HG02885 (cell line): ENCODE measurements around the gene MPDU1.
"Not testable (repeated sequence)": the region's sequence is repeated elsewhere in the genome, so short reads cannot be mapped to it uniquely, and the experiment has no call there.

Experiments
- ATAC-seq: cut with Tn5 transposase; IDR thresholded peaks from one replicate; pipeline ENCODE4 v1.9.1; 2021; ENCODE audit warnings: mild to moderate bottlenecking; ENCODE audit not compliant: unreplicated experiment, poor library complexity

Gene MPDU1

DNA sequence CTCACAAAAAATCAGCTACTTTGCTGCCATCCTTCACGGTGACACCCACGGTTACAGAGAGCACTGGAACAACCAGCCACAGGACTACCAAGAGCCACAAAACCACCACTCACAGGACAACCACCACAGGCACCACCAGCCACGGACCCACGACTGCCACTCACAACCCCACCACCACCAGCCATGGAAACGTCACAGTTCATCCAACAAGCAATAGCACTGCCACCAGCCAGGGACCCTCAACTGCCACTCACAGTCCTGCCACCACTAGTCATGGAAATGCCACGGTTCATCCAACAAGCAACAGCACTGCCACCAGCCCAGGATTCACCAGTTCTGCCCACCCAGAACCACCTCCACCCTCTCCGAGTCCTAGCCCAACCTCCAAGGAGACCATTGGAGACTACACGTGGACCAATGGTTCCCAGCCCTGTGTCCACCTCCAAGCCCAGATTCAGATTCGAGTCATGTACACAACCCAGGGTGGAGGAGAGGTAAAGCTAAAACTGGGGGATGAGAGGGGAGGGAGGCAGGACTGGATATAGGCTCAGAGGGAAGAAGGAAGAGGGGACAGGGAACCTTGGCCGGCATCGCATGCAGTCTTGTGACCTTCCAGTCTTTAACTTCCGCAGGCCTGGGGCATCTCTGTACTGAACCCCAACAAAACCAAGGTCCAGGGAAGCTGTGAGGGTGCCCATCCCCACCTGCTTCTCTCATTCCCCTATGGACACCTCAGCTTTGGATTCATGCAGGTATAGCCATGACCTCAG is 3.6 kb upstream of the MPDU1 start:
- no peak for ATAC-seq

DNA sequence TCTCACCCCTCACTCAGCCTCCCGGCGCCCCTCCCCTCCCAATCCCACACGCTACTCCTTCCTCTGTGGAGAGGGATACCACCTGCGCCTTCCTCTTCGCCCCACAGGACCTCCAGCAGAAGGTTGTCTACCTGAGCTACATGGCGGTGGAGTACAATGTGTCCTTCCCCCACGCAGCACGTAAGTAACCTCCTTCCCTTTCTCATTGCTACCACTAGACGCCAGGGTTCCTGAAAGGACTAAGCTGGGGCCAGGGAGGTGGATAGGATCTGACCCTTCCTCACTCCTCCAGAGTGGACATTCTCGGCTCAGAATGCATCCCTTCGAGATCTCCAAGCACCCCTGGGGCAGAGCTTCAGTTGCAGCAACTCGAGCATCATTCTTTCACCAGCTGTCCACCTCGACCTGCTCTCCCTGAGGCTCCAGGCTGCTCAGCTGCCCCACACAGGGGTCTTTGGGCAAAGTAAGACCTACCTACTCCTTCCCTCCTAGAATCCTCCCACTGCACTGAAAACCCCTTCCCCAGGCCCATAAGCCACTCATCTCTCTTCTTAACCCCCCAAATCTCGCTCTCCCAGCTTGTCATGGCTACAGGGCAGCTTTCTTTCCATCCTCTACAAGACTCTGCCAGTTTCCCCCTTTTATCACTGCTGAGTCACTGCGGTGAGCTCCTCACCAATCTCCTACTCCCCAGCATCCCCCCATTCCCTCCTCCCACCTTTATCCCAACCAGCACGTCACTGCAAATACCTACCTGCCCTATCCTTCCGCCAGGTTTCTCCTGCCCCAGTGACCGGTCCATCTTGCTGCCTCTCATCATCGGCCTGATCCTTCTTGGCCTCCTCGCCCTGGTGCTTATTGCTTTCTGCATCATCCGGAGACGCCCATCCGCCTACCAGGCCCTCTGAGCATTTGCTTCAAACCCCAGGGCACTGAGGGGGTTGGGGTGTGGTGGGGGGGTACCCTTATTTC is 2.8 kb upstream of the MPDU1 start:
- ATAC-seq, result no peak

DNA sequence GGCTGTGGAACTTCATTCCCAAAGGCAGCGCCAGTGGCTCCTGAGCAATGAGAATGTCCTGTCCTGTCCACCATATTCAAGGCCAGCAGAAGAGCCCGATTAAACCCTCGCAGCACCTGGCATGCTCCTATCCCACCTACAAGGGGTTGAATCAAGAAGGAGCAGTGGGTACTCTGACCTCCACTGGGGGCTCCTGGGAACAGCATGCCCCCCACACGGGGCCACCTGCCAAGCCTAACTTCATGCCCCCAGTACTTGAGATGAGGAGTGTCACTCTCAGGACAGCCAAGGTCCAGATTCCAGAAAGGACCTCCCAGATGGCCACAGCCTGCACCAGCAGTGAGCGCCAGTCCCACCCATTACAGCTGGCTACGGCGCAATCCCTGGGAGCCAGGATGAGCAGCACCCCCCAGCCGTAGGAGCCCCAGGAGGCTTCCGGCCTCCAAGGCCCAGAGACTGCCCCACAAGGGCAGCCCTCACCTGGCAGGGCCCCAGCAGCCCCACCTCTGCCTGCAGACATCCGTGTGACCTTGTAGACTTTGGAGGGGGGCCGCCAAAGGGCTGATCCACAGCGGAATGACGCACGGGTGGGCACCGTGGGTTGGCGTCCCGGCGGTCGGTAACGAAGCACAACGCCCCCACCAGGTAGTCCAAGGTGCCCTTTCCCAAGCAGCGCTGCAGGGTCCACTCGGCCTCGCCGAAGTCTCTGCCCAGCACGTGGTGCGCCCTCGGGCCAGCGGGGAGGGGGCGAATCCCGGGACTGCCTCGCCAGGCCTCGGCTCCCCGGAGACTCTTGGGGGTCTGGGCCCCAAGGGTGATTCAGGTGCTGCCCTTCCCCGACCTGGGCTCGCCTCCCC is 1.0 kb upstream of the MPDU1 start:
- no peak for ATAC-seq

DNA sequence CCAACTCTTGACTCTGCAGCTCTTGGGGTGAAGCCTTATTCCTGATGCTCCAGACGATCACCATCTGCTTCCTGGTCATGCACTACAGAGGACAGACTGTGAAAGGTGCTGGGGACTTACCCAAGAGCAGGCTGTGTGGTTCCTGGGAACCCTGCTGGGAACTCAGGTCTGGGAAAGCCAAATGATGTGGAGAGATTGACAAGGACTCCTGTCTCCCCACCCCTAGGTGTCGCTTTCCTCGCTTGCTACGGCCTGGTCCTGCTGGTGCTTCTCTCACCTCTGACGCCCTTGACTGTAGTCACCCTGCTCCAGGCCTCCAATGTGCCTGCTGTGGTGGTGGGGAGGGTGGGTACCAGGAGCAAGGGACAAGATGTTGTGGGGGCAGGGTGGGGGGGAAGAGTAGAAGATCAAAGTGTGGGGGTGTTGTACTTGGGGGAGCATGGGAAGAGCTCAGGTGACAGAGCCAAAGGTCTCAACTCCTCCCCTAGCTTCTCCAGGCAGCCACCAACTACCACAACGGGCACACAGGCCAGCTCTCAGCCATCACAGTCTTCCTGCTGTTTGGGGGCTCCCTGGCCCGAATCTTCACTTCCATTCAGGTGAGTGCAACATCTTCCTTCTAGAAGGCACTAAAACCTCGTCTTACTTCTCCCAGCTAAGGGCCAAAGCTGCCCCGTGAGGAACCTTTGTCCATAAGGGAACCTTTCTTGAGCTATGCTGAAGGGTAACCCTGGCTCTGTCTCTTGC is 3.2 kb downstream of the MPDU1 start:
- no peak for ATAC-seq

DNA sequence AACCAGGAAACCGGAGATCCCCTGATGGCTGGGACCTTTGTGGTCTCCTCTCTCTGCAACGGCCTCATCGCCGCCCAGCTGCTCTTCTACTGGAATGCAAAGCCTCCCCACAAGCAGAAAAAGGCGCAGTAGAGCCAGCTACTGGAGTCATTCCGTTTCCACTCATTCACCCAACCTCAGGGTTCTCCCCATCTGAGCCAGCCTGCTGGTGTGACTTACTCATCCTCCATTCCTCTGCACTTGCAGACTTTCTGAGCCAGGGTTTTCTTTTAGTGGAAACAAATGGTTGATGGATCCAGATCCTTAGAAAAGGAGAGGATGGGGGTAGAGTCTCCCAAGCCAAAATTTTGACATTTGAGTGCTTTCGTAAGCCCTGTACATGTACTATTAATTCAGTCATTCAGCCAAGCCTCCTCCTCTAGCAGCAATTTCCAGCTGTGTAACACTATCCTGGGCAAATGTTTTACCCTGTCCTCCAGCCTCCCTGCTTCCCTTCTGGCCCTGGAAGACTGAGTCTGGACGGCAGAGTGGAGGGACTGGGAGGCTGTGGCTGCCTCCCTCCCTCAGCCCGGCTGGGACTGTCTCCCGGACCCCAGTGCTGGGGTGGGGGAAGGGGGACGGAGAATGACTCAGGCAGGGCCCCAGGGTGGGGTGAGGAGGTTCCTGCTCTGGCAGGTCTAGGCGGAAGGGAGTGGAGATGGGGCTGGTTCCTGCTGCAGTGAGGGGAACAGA is 3.9 kb downstream of the MPDU1 start:
- no peak for ATAC-seq

DNA sequence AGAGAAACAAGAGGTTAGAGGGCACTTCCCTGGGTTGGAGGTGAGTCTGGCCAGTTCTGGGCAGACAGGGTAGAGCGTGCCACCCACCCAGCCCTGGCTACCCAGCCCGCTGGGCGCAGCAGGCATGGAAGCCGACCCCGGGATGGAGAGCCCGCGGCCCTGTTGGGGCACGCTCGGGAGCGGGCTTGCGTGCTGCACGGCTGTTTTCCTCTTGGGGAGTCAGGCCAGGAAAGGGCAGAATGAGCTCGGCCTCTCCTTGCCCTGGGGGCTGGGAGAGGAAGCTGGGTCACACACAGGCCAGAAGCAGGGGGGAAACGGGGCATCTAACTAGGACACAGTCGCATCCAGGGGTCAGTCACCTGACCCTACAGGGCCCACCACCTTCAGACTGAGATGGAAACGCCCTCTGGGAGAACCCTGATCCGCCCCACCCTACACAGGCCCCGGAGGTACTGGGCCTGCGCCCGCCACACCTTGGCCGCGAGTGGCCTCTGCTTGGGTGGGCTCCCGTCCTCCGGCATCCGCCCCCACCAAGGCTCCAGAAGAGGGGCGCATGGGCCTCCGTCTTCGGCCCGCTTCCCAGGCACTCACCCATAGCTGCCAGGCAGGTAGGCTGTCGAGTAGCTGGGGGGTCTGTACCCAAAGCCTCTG is 5.0 kb downstream of the MPDU1 start:
- ATAC-seq, result no peak

DNA sequence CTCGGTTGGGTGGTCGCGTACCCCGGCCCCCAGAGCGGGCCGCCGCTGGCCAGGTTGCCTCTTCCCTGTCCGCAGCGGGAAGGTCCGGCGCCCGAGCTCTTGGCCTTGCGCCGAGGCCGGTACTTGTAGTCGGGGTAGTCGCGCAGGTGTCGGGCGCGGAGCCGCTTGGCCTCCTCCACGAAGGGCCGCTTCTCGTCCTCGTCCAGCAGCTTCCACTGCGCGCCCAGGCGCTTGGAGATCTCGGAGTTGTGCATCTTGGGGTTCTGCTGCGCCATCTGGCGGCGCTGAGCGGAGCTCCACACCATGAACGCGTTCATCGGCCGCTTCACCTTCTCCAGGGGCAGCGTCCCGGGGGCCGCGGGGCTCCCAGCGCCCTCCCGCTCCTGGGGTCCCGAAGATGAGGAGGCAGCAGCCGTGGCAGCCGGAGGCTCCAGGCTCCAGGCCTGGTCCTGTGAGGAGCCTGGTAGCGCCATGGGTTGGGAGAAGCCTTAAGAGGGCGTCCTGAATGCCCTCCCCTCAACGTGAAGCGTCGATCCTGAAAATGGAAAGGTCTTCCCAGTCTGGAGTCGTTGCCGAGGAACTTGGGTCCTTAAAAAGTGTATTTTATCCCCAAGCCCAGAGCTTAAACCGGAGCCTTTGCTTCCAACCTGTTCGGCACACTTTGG is 5.7 kb downstream of the MPDU1 start:
- no peak for ATAC-seq

DNA sequence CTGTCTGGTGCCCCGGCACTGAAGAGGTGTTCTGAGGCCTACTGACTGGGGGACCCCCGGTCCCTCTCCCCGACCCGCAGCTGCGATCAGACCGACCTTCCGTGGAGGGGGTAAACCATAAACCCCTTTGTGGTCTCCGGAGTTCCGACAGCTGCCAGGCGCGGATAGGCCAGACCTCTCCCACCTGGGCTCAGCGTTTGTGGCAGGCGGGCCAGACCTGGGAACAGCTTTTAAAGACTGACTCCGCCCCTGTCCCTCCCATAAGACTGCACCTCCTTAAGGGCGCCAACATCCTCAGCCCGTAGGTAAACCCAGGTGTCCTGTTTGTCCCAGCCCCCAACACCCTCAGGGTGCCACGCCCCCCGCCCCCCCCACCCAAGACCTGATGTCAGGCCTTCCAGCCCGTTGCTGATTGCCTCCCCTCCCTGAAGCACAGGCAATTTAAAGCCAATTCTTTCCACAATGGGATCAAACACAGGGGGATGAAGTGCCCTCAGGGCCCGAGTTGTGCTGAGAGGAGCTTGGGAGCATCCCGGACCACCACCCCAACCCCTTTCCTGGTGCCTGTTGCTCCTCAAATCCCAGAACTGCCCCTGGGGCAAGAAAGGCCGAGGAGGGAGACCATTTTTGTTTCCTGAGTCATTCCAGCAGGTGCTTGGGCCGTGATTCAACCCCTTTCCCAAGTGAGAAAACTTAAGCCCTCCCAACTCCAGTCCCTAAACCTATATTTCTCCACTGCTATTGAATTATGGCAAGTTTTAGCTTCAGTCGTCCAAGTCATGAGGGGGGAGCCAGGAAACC is 6.4 kb downstream of the MPDU1 start, which contains the start of gene SOX15:
Gene SOX15, minus strand, starts transcription at position 204 of the 801 bp plus-strand sequence. CDS start 418 bp downstream, outside the sequence.
- no peak for ATAC-seq

DNA sequence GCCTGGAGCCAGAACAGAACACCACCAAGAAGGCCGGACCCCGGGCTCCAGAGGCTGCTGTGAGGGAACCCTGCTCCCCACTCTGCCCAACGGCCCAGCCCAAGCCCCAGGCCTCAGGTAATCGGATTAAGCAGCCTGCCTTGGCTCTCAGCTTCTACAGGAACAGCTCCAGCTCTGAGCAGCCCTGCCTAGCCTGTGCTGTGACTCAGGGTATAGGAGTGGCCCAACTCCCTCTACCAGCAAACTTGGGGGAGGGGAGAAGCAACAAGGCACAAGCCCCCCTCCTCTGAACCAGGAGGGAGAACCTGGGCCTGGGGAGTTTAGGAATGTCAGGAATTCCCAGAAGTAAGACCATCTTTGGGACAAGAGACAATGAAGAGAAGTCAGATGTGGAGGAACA is 7.1 kb downstream of the MPDU1 start:
- ATAC-seq, result no peak

DNA sequence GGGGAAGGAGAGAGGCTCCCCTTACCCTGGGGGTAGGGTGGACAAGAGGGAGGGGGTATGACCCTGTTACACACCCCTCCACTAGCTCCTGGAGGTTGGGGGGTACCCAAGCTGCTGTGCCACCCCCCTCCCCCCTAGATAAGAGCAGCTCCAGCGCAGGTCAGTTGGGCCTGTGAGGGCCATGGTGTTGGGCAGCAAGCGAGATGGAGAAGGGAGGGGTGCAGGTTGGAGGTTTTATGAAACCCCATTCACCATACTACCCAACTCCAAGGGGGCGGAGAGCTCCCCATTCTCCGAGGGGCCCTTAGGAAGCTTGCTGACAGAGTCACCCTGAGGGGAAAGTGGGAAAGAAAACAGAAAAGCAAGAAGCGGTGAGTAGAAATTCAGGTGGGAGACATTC is 7.9 kb downstream of the MPDU1 start:
- no peak for ATAC-seq

DNA sequence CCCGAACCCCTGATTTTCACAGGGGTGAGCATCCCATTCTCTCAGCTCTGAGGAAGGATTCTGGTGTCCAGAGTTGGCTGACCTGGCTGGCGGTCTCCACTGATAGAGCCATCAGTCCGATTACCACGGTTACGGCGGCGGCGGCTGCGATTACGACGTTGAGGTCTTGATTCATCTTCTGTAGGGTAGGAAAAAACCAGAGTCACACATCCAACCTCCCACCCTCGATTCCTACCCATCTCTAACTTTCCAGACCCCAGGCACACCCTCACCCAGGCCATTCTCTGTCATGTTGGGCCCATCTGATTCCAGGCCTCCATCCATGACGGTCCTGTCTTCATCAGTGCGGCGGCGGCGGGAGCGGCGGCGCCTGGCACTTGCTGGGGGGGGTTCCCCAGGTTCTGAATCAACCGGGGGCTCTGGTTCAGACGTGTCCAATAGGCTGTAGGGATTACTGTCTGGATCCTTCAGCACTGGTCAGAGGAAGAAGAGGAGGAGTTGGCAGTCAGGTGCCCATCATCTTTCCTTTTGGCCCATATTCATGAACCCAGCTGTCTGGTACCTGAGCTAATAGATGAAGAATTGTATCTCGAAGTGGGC is 8.9 kb downstream of the MPDU1 start:
- ATAC-seq, result no peak

DNA sequence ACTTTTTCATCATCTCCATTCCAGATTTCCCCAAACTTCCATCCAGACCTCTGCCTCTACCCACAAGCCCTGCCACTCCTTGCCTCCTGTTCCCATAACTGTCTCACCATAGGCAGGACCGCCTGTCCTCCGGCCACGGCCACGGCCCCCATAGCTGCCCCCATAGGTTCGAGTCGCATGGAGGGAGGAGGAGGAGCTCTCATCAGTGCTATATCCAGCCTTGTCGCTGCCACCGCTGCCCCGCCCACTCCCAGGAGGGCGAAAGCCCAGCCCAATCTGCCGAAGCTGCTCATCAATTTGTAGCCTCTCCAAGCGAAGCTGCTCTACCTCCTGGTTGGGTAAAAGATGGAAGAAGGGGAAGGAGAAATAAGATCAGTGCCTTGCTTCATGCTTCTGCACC is 9.6 kb downstream of the MPDU1 start:
- no peak for ATAC-seq

DNA sequence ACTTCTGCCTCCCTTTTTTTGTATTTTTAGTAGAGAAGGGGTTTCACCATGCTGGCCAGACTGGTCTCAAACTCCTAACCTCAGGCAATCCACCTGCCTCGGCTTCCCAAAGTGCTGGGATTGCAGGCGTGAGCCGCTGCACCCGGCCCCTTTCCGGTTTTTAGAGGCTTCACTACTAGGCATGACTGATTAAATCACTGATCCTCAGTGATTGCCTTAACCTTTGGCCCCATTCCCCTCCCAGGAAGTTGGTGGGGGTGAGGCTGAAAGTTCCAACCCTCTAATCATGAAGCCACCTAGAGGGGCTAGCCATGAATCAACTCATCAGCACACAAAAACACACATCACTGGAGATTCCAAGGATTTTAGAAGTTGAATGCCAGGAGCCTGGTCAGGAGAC is 13.9 kb downstream of the MPDU1 start:
- ATAC-seq, result not testable (repeated sequence)

DNA sequence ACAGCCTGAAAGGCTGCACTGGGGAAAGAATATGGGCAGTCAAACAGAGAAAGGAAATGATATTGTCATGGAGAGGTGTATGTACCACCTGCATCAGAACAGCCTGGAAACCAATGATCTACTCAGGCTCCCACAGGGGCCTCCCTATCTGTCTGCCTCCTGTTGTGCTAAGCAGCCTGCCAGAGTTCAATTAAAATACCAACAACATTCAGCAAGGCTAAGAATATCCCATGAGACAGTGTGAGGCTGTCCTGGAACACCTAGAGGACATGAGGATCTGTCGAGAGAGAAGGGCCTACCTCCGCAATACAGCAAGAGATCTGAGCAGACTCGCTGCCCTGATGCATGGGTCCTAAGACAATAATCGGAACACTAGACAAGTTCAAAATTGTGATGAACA is 22.6 kb downstream of the MPDU1 start:
- no peak for ATAC-seq

DNA sequence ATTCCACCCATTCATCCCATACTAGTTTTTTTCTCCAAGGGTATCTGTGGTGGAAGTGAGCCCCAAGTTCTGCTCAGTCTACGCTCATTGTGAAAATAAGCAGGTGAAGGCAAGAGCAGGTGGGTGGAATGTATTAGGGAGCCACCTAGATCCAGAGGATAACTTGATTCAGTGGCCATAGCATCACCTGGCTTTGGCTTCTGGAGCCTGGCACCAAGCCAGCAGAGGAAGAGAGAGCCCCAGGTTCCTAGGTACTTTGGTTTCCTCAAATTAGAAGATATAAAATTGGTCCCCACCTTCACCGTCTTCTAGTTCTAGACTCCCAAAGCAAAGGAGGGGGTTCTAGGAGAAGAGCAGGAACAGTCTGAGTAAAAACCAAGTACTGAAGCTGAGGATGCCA is 27.0 kb downstream of the MPDU1 start:
- ATAC-seq, result no peak

DNA sequence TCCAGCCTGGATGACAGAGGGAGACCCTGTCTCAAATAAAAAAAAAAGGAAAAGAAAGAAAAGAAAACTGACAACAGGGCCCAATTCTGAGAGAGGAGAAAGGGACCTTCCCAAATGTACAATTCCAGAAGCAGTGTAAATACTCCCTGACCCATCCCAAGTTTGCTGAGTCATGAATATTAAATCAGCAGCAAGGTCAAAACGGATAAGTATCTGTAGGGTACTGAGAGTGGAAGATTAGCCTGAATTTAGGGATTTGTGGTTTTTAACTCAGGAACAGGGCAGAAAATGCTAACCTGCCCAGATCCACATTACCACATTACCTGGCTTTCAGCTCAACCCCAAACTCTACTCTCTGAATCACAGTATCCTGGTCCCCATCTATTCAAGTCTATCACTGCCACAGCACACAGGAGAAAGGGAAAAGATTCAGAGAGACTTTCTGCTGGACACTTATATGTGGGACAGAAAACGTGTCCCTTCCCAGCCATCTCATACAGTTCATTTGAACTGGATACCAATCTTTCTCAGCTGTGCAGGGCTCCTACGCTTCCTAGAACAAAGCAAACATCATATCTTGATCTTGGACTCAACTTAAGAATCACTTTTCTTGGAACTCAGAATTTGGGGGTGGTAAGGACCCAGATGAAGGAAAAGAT is 28.1 kb downstream of the MPDU1 start:
- no peak for ATAC-seq
